GM21367 (cell line): ENCODE data around the gene L3MBTL3.

Experiments used
- ATAC-seq: cut with Tn5 transposase; IDR thresholded peaks from one replicate; pipeline ENCODE4 v1.9.1; 2021; ENCODE audit not compliant: unreplicated experiment

Gene L3MBTL3

DNA sequence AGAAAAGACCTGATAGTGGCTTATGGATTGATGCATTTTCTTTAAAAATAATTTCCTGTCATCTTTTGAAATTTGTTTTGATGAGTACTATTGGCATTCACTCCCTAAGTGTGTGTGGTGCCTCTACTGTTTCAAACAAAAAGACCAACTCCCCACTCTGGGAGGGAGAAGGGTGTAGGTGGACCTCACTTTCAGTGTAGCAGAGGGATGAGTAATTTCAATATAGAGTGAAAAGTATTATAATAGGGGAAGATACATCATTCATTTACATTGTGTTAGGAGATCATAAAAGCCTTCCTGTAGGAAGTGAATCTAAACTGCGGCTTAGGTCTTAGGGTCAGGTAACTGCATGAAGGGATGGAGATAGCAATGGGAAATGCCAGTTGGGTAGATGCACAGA lies 158.0 kb downstream of the L3MBTL3 start:
- no peak for ATAC-seq

DNA sequence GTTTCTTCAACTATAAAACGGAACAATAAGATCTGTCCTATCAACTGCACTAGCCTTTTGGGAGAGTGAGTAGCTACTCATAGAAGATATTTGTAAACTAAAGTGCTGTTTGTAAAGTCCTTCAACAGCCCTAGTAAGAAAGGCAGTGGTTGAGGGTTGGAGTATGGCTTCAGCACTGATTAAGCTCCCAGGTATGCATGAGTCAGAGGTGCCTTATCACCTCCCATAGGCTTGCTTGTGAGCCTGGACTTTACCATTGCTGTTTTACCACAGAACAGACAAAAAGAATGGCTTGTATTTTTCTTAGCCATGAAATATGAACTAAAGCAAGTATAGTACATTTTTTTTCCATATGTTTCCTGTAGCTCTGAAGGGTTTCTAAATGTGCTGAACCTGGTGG lies 160.3 kb downstream of the L3MBTL3 start:
- ATAC-seq: no peak

DNA sequence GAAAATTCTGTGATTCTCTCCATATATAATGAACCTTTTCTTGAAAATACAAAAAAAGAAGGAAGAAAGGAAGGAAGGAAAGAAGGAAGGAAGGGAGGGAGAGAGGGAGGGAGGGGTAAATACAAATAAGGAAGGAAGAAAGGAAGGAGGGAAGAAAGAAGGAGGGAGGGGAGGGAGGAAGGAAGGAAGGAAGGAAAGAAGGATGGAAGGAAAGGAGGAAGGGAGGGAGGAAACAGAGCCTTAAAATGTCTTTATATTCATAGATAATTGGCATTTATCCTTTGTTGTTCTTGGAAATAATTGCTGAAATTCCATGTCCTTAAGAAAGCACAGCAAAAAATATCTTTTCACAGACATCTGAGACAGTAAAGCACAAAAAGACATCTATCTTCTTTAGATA lies 164.1 kb downstream of the L3MBTL3 start:
- no peak for ATAC-seq

DNA sequence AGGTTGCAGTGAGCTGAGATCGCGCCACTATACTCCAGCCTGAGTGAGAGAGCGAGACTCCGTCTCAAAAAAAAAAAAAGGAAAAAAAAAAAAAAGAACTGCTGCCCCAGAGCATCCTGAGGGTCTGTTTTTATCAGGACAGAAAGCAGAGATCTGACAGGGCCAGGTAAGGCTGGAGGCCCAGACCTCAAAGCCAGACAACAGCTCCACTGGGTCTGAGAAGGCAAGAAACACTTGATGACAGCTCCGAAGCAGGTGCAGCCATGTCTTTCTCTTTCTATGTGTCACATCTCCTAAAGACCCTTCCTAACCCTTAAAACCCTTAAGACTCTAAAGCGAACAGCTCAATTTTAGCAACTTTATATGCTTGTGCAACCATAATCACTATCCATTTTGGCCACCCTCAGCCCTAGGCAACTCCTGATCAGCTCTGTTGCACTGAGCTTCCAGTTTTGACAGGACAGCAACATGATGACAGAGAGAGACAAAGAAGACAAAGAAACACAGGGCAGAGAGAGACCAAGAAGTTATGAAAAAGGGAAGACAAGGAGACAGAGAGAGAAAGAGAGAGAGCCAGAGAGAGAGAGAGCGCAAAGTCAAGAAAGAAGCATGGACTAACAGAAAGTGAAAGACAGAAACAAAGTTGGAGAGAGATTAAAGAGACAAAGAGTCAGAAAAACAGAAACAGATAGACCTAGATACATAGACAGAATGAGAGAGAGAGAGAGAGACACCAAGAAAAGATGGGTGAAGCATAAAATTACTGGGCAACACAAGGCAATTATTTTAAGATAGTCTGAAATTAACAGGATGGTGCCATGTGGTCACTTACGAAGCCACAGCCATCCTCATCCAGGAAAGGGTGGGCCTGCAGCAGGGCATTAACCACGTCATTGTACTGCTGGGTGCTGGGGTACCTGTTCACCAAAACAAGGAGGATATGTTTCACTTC lies 165.2 kb downstream of the L3MBTL3 start:
- ATAC-seq: no peak

DNA sequence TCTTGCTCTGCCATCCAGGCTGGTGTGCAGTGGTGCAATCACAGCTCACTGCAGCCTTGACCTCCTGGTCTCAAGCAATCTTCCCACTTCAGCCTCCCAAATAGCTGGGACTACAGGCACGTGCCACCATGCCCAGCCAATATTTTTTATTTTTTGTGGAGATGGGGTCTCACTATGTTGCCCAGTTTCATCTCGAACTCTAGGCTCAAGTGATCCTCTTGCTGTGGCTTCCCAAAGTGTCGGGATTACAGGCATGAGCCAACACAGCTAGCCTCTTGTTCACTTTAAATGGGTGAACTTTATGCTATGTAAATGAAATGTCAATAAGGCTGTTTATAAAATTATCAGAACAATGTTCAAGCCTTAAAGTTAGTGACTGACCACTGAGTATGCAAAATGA lies 167.3 kb downstream of the L3MBTL3 start:
- ATAC-seq: no peak

DNA sequence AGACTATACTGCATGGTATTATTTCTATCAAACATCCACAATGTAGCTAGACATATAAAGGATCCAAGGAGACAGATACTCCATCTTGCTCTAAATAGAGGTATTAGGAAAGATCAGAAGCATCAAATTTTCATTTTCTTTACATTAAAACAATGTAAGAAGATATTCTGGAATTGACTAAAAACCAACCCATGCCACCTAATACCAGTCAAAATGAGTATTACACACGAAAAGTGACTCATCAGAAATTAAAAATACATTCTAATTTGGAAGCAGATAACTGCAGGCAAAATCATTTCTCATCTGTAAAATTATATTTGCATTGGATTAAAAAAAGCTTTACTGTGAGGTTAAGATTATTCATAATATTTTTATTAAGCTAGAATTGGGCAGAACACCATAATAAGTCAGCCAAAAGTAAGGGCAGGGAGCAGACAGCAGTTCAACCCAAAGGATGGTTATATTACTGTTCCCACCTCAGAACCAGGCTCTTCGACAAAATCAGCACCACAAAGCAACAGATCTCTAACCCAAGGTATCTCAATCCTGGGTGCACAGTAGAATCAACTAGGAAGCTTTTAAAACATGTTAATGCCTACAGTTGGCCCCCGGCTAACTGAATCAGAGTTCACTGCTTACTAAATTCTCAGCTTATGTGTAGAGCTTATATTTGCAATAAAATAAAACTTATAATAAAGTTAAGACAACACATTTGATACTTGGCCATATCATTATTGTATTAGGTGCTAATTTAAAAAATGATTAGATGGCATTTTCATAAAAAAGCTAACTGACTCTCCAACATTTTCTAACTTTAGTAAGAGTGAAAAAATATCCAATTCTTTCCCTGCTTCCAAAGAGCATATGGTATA lies 169.2 kb downstream of the L3MBTL3 start:
- ATAC-seq: no peak

GRCh38 chr6:130188207-130188899 lies 170.0 kb downstream of the L3MBTL3 start:
- no peak for ATAC-seq

- no peak for ATAC-seq
Measured at GRCh38 chr6:130189531-130190397, 171.4 kb downstream of the L3MBTL3 start.
